IMR-90 (cell line): ENCODE results near the gene RYR1. TPM values are rescaled to one million over a fixed set of nuclear protein-coding genes. Genes with fewer than 3 reads are reported as not detected.

ENCODE experiments used
- ATAC-seq: fragments of 200-7000 bp; cut with Tn5 transposase; 2 replicates; pipeline ENCODE4 v1.9.1; 2020; ENCODE audit warnings: low read depth, mild to moderate bottlenecking, moderate library complexity
- BruUV-seq: library from RNA; stranded (reverse); fragments of 400-500 nt; replicated peaks from 2 replicates; lab custom pipeline; 2021; lab: Mats Ljungman, UMichigan
- CTCF ChIA-PET: fragments of 300-600 bp; formaldehyde crosslinking; extraction: SDS; loops from one replicate; lab custom pipeline; 2021; ENCODE audit warnings: antibody characterized with exemption; lab: Yijun Ruan, JAX
- POLR2A ChIA-PET: fragments of 300-600 bp; sonication (Branson Sonifier 250); formaldehyde crosslinking; loops from one replicate; lab custom pipeline; 2022; ENCODE audit warnings: antibody characterized with exemption; ENCODE audit not compliant: unreplicated experiment; lab: Charles Lee
- DNase-seq: peaks from one replicate; pipeline ENCODE4 v3.0.0; 2013
- H2AFZ ChIP-seq: replicated peaks from 2 replicates; pipeline ENCODE3; 2013; ENCODE audit warnings: low read length, mild to moderate bottlenecking; ENCODE audit not compliant: poor library complexity
- H2AK5ac ChIP-seq: 2 replicates; pipeline ENCODE4 v1.6.1; 2013; ENCODE audit warnings: low read depth, low read length, inconsistent platforms
- H2AK9ac ChIP-seq: replicated peaks from 2 replicates; pipeline ENCODE3; 2013; ENCODE audit warnings: mild to moderate bottlenecking, low read depth, low read length, moderate library complexity; ENCODE audit not compliant: poor library complexity
- H2BK120ac ChIP-seq: 2 replicates; pipeline ENCODE4 v1.6.1; 2013; ENCODE audit warnings: low read depth, low read length, inconsistent platforms
- H2BK15ac ChIP-seq: 3 replicates; pipeline ENCODE4 v1.6.1; 2013; ENCODE audit warnings: low read depth, low read length, inconsistent platforms
- H2BK20ac ChIP-seq: 2 replicates; pipeline ENCODE4 v1.6.1; 2013; ENCODE audit warnings: low read depth, mild to moderate bottlenecking, inconsistent platforms, low read length, moderate library complexity
- H2BK5ac ChIP-seq: 2 replicates; pipeline ENCODE4 v1.6.1; 2013; ENCODE audit warnings: mild to moderate bottlenecking, low read depth, low read length, inconsistent platforms; ENCODE audit not compliant: poor library complexity, severe bottlenecking
- H3K14ac ChIP-seq: replicated peaks from 2 replicates; pipeline ENCODE4 v1.6.1; 2013; ENCODE audit warnings: low read depth, low read length, inconsistent platforms
- H3K18ac ChIP-seq: 2 replicates; pipeline ENCODE4 v1.6.1; 2013; ENCODE audit warnings: low read depth, low read length, control low read depth
- H3K23ac ChIP-seq: 2 replicates; pipeline ENCODE4 v1.6.1; 2013; ENCODE audit warnings: low read depth, low read length, inconsistent platforms
- H3K27ac ChIP-seq: 2 replicates; pipeline ENCODE4 v1.5.1; 2013; ENCODE audit warnings: mild to moderate bottlenecking, control low read depth, low read length; ENCODE audit not compliant: insufficient read depth
- H3K27me3 ChIP-seq: 2 replicates; pipeline ENCODE4 v1.6.1; 2013; ENCODE audit warnings: low read length; ENCODE audit not compliant: control insufficient read depth, insufficient read depth
- H3K36me3 ChIP-seq: 2 replicates; pipeline ENCODE4 v1.6.1; 2013; ENCODE audit warnings: low read length, mixed read lengths; ENCODE audit not compliant: control insufficient read depth, insufficient read depth
- H3K4ac ChIP-seq: 2 replicates; pipeline ENCODE4 v1.6.1; 2013; ENCODE audit warnings: low read depth, low read length, inconsistent platforms
- H3K4me1 ChIP-seq: 2 replicates; pipeline ENCODE4 v1.6.1; 2013; ENCODE audit warnings: low read length, mixed read lengths; ENCODE audit not compliant: control insufficient read depth, insufficient read depth
- H3K4me2 ChIP-seq: 2 replicates; pipeline ENCODE4 v1.6.1; 2013; ENCODE audit warnings: low read depth, mild to moderate bottlenecking, control low read depth, low read length, moderate library complexity
- H3K4me3 ChIP-seq: 2 replicates; pipeline ENCODE4 v1.5.1; 2013; ENCODE audit warnings: low read depth, mild to moderate bottlenecking, control low read depth, low read length, moderate library complexity; ENCODE audit not compliant: insufficient read depth
- H3K56ac ChIP-seq: 2 replicates; pipeline ENCODE4 v1.6.1; 2013; ENCODE audit warnings: low read length, inconsistent platforms; ENCODE audit not compliant: insufficient read depth; ENCODE audit errors: extremely low read depth
- H3K79me1 ChIP-seq, 2 experiments: 2 replicates each; pipeline ENCODE4 v1.6.1; 2013; ENCODE audit warnings: low read length in 2 of 2, inconsistent platforms in 1 of 2, low read depth in 1 of 2
- H3K9ac ChIP-seq: 2 replicates; pipeline ENCODE4 v1.6.1; 2013; ENCODE audit warnings: low read depth, low read length, control low read depth
- H3K9me1 ChIP-seq: 2 replicates; pipeline ENCODE4 v1.6.1; 2013; ENCODE audit warnings: low read length, inconsistent platforms; ENCODE audit not compliant: insufficient read depth
- H3K9me3 ChIP-seq: 2 replicates; pipeline ENCODE4 v1.6.1; 2013; ENCODE audit warnings: low read length; ENCODE audit not compliant: control insufficient read depth, insufficient read depth
- H4K20me1 ChIP-seq: 2 replicates; pipeline ENCODE4 v1.6.1; 2013; ENCODE audit warnings: low read length, inconsistent platforms; ENCODE audit not compliant: insufficient read depth
- H4K5ac ChIP-seq: 2 replicates; pipeline ENCODE4 v1.6.1; 2013; ENCODE audit warnings: mild to moderate bottlenecking, low read depth, low read length, control low read depth
- H4K8ac ChIP-seq, 2 experiments: 2 replicates each; pipeline ENCODE4 v1.6.1; 2013; ENCODE audit warnings: low read depth in 2 of 2, low read length in 2 of 2, control low read depth in 1 of 2, inconsistent platforms in 1 of 2
- H4K91ac ChIP-seq: 2 replicates; pipeline ENCODE4 v1.6.1; 2013; ENCODE audit warnings: low read depth, low read length, inconsistent platforms; ENCODE audit not compliant: insufficient read depth
- BHLHE40 ChIP-seq: fragments of 150-350 bp; IDR thresholded peaks from 2 replicates; pipeline ENCODE4 v1.6.1; 2016; ENCODE audit warnings: mild to moderate bottlenecking, low read depth, low read length
- FOS ChIP-seq: fragments of 150-350 bp; IDR thresholded peaks from 2 replicates; pipeline ENCODE4 v1.6.1; 2016; ENCODE audit warnings: low read depth, low read length
- MAZ ChIP-seq: IDR thresholded peaks from 2 replicates; pipeline ENCODE4 v1.6.1; 2012; ENCODE audit warnings: low read depth, mild to moderate bottlenecking, low read length, improper control_type of control experiment, moderate library complexity, borderline replicate concordance
- MXI1 ChIP-seq: IDR thresholded peaks from 2 replicates; pipeline ENCODE4 v1.6.1; 2012; ENCODE audit warnings: low read depth, mild to moderate bottlenecking, low read length, moderate library complexity, borderline replicate concordance
- POLR2A ChIP-seq: IDR thresholded peaks from 2 replicates; pipeline ENCODE4 v1.6.1; 2012; ENCODE audit warnings: mild to moderate bottlenecking, low read depth, low read length
- RFX5 ChIP-seq: IDR thresholded peaks from 2 replicates; pipeline ENCODE4 v1.8.0; 2012; ENCODE audit warnings: low read depth, mild to moderate bottlenecking, low read length, moderate library complexity
- WGBS, 2 experiments: methylation state at CpG; one replicate each; pipeline versions ENCODE4 v1.1.5 to v1.1.7; 2013; ENCODE audit warnings: missing lambda C conversion rate in 2 of 2; ENCODE audit not compliant: insufficient read length in 1 of 2; ENCODE audit errors: extremely low coverage in 2 of 2; 5-methylcytosine and 5-hydroxymethylcytosine counted together
- dilution Hi-C: fragments of 300-500 bp; cut with HindIII; formaldehyde crosslinking; loops from one replicate; pipeline ENCODE4 v1.14.3; 2018; ENCODE audit warnings: low sequenced_read_pairs; ENCODE audit not compliant: unreplicated experiment
- in situ Hi-C: fragments of 300-500 bp; cut with MboI; formaldehyde crosslinking; loops from 3 replicates; pipeline ENCODE4 v1.14.3; 2019; ENCODE audit warnings: low sequenced_read_pairs, inconsistent platforms, mixed read lengths
- intact Hi-C: fragments of 100-400 bp; cut with micrococcal nuclease; formaldehyde crosslinking; loops from 2 replicates; pipeline ENCODE4 v1.10.0; 2022
- polyA plus RNA-seq, 3 experiments: library from polyadenylated mRNA; depleted of rRNA; stranded (reverse); fragments of >200 nt; gene quantifications; 2 replicates each; pipeline ENCODE4 v1.2.3, GENCODE V29; 2012; ENCODE audit warnings: low replicate concordance in 1 of 3
- total RNA-seq: library from RNA; depleted of rRNA; stranded (reverse); fragments of >200 nt; gene quantifications from 2 replicates; pipeline ENCODE4 v1.2.3, GENCODE V29; 2012
- TF ChIP-seq, protein P1 (sequence below): conservative IDR thresholded peaks from 2 replicates; pipeline ENCODE4 v1.5.1; 2012; ENCODE audit warnings: mild to moderate bottlenecking, low read depth, low read length, improper control_type of control experiment
- TF ChIP-seq, protein P2 (sequence below): fragments of 150-350 bp; IDR thresholded peaks from 2 replicates; pipeline ENCODE4 v1.6.1; 2016; ENCODE audit warnings: low read depth, mild to moderate bottlenecking, low read length, moderate library complexity, borderline replicate concordance

The RYR1 gene
- total and polyA plus RNA-seq, 2 of the 4 experiments (the other 2 are of a cell fraction), result not detected

DNA sequence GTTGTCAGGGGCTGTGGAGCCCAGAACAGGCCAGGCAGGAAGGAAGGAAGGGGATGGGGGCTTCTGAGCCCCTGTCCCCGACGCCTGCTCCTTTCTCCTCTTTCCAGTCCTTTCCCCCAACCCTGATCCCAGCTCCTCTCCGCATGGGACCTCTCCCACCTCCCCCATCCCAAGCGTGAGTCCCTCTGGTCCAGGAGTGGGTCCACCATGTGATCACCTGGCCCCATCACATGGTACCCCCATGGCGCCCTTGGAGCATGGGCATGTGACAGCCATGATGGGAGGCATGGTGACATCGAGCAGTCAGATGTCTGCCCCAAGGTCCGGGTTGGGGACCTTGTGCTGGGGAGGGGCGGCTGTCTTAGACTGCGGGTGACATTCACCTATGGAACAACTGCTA, 9.2 kb downstream of the RYR1 start:
- no peak overlapping the region for H3K23ac ChIP-seq
- dilution Hi-C loops, result no loop called here
- no peaks in the 10 kb centered on the region for H4K20me1 ChIP-seq
- H2AK5ac ChIP-seq, result no peak overlapping the region
- H2AFZ ChIP-seq, result no peak overlapping the region
- BruUV-seq, result no TSS peak
- no peaks in the 10 kb centered on the region for H3K4me1 ChIP-seq
- no peaks in the 10 kb centered on the region for H3K9me3 ChIP-seq
- no peak for ATAC-seq
- no peak overlapping the region for H3K56ac ChIP-seq
- no peak overlapping the region for H4K5ac ChIP-seq
- in situ Hi-C loops, result no loop called here
- H2BK5ac ChIP-seq, result no peak overlapping the region
- no peak overlapping the region for H3K9ac ChIP-seq
- DNase-seq, result no peak
- TF ChIP-seq MXI1 (no peak), RFX5 (no peak), MAZ (no peak), FOS (no peak), POLR2A (no peak), BHLHE40 (no peak)
- TF ChIP-seq, protein P1, sequence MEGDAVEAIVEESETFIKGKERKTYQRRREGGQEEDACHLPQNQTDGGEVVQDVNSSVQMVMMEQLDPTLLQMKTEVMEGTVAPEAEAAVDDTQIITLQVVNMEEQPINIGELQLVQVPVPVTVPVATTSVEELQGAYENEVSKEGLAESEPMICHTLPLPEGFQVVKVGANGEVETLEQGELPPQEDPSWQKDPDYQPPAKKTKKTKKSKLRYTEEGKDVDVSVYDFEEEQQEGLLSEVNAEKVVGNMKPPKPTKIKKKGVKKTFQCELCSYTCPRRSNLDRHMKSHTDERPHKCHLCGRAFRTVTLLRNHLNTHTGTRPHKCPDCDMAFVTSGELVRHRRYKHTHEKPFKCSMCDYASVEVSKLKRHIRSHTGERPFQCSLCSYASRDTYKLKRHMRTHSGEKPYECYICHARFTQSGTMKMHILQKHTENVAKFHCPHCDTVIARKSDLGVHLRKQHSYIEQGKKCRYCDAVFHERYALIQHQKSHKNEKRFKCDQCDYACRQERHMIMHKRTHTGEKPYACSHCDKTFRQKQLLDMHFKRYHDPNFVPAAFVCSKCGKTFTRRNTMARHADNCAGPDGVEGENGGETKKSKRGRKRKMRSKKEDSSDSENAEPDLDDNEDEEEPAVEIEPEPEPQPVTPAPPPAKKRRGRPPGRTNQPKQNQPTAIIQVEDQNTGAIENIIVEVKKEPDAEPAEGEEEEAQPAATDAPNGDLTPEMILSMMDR, result no peak
- TF ChIP-seq, protein P2, sequence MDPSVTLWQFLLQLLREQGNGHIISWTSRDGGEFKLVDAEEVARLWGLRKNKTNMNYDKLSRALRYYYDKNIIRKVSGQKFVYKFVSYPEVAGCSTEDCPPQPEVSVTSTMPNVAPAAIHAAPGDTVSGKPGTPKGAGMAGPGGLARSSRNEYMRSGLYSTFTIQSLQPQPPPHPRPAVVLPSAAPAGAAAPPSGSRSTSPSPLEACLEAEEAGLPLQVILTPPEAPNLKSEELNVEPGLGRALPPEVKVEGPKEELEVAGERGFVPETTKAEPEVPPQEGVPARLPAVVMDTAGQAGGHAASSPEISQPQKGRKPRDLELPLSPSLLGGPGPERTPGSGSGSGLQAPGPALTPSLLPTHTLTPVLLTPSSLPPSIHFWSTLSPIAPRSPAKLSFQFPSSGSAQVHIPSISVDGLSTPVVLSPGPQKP, result no peak
- H4K8ac ChIP-seq, result no peak overlapping the region
- H3K79me1 ChIP-seq, result no peaks in the 10 kb centered on the region
- ChIA-PET CTCF (no interaction called here), POLR2A (no interaction called here)
- H3K14ac ChIP-seq, result no peak overlapping the region
- H3K4me3 ChIP-seq, result no peak overlapping the region
- H3K27ac ChIP-seq, result no peak overlapping the region
- H3K9me1 ChIP-seq, result no peaks in the 10 kb centered on the region
- H4K91ac ChIP-seq, result no peak overlapping the region
- no peak overlapping the region for H3K4me2 ChIP-seq
- no peak overlapping the region for H3K4ac ChIP-seq
- H2BK20ac ChIP-seq, result no peak overlapping the region
- intact Hi-C loops, result no loop called here
- no peak overlapping the region for H2AK9ac ChIP-seq
- H3K36me3 ChIP-seq, result no peaks in the 10 kb centered on the region
- no peak overlapping the region for H3K18ac ChIP-seq
- peaks cover 5% of the 10 kb centered on the region; the same call in 1 of the 2 replicates for H3K27me3 ChIP-seq
- no peak overlapping the region for H2BK120ac ChIP-seq
- WGBS, 2 experiments, result 100% methylated on average over 1 of the region's 9 CpGs; no CpG with 5 or more reads in 1 of the 2 experiments
- no peak overlapping the region for H2BK15ac ChIP-seq
